ENCODE results near the gene CAPZA2.

DNA sequence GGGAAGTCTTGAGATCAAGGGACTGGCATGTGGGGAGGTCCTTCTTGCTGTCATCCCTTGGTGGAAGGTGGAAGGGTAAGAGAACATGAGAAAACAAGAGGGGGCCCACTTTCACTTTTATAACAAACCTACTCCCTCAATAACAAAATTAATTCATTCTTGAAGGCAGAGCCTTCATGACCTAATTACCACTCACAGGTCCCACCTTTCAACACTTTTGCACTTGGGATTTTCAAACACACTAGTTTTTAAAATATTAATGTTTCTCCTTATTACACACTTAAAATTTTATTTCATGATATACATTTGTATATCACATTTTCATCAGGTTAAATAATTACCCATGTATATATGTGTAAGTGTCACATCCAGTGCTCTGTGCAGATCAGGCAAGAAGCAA, 93.0 kb downstream of the CAPZA2 start:
- TF ChIP-seq CTCF (IDR thresholded peaks at IDR 0.05) = no peak
- no peak for TF ChIP-seq POLR2AphosphoS5 (IDR thresholded peaks at IDR 0.05)
- TF ChIP-seq POLR2A (IDR thresholded peaks at IDR 0.05) = no peak

Data from upper lobe of left lung (tissue), 4 donors.